Esophagus squamous epithelium (tissue), 5 donors: ENCODE data around the gene NR6A1. TPM values are rescaled to one million over a fixed set of nuclear protein-coding genes. Genes with fewer than 3 reads are reported as not detected.

Experiments
- DNase-seq: peaks from one replicate; lab custom pipeline; 2025; lab: John Stamatoyannopoulos, UW
- H3K27ac ChIP-seq, 4 donors: fragments of 200-600 bp; sonication (generic); one replicate each; pipeline ENCODE4 v1.5.1; 2016 to 2019; ENCODE audit warnings: mild to moderate bottlenecking in 1 of 4
- H3K27me3 ChIP-seq, 4 donors: fragments of 200-600 bp; sonication (generic); 1 replicate in 3 of 4; 2 replicates in 1 of 4; pipeline versions ENCODE4 v1.5.1 to v1.6.0; 2017 to 2021; ENCODE audit warnings: antibody characterized with exemption in 1 of 4
- H3K36me3 ChIP-seq, 3 donors: fragments of 200-600 bp; sonication (generic); one replicate each; pipeline ENCODE4 v1.5.1; 2016 to 2019
- H3K4me1 ChIP-seq, 3 donors: fragments of 200-600 bp; sonication (generic); one replicate each; pipeline ENCODE4 v1.5.1; 2017 to 2019
- H3K4me3 ChIP-seq, 4 donors: fragments of 200-600 bp; sonication (generic); 1 replicate in 3 of 4; 2 replicates in 1 of 4; pipeline ENCODE4 v1.5.1; 2016 to 2019; ENCODE audit warnings: mild to moderate bottlenecking in 2 of 4, moderate library complexity in 1 of 4
- H3K9me3 ChIP-seq, 3 donors: fragments of 200-600 bp; sonication (generic); one replicate each; pipeline ENCODE4 v1.5.1; 2016 to 2019
- CTCF ChIP-seq, 6 experiments: fragments of 450-650 bp in 4 of 6; fragments of 200-600 bp in 2 of 6; sonication (generic) in 2 of 6; IDR thresholded peaks; one replicate each; pipeline ENCODE4 v1.5.1; 2016 to 2019; ENCODE audit warnings: antibody characterized with exemption in 6 of 6, mild to moderate bottlenecking in 4 of 6, moderate library complexity in 4 of 6
- POLR2A ChIP-seq, 4 donors: fragments of 450-650 bp; IDR thresholded peaks; one replicate each; pipeline ENCODE4 v1.6.1; 2017; ENCODE audit warnings: antibody characterized with exemption in 4 of 4, mild to moderate bottlenecking in 4 of 4, moderate library complexity in 3 of 4
- WGBS, 2 donors: methylation state at CpG; one replicate each; pipeline ENCODE4 v1.1.5; 2018; 5-methylcytosine and 5-hydroxymethylcytosine counted together
- intact Hi-C: fragments of 100-400 bp; cut with DNase I; formaldehyde crosslinking; loops from one replicate; pipeline ENCODE4 v1.15.0; 2022
- total RNA-seq, 4 donors: library from RNA; depleted of rRNA; stranded (reverse); fragments of >200 nt; gene quantifications; one replicate each; pipeline ENCODE4 v1.1.0, GENCODE V29; 2016
- donor health status: DM: yes; HTN: yes; CAD: no.

Gene NR6A1
- total RNA-seq, 4 donors from 2014 or later, result 1.9 to 4.0 (median 2.7) TPM

GRCh38 chr9:124594673-124595072 lies 176.4 kb downstream of the NR6A1 start:
- DNase-seq, result no peak
- Histone ChIP-seq H3K27ac (no peak overlapping the region), H3K36me3 (no peaks in the 10 kb centered on the region), H3K27me3 (no peaks in the 10 kb centered on the region), H3K4me1 (peaks cover 3 to 43% (median 4%) of the 10 kb centered on the region in 3 donors), H3K9me3 (no peaks in the 10 kb centered on the region), H3K4me3 (no peak overlapping the region)
- 52 to 65% methylated on average over 3 of the region's 3 CpGs for WGBS, 2 donors
- intact Hi-C loops, result no loop called here
- no peak for TF ChIP-seq CTCF (IDR thresholded peaks at IDR 0.05)
- TF ChIP-seq POLR2A (IDR thresholded peaks at IDR 0.05), result no peak

- H3K27me3 ChIP-seq, result no peaks in the 10 kb centered on the region
- H3K36me3 ChIP-seq, result no peaks in the 10 kb centered on the region
- no peak overlapping the region for H3K4me3 ChIP-seq
- no peak for TF ChIP-seq POLR2A (IDR thresholded peaks at IDR 0.05)
- TF ChIP-seq CTCF (IDR thresholded peaks at IDR 0.05), result no peak
- H3K4me1 ChIP-seq, result peaks cover 3 to 43% (median 4%) of the 10 kb centered on the region in 3 donors
- intact Hi-C loops, result no loop called here
- H3K9me3 ChIP-seq, result no peaks in the 10 kb centered on the region
- no peak overlapping the region for H3K27ac ChIP-seq
- WGBS, 2 donors, result 64 to 68% methylated on average over 3 of the region's 3 CpGs
- DNase-seq, result no peak
Measured at GRCh38 chr9:124594225-124594624, 176.9 kb downstream of the NR6A1 start.

GRCh38 chr9:124593651-124594058 lies 177.5 kb downstream of the NR6A1 start:
- Histone ChIP-seq H3K9me3 (no peaks in the 10 kb centered on the region), H3K27ac (no peak overlapping the region), H3K4me3 (no peak overlapping the region), H3K36me3 (no peaks in the 10 kb centered on the region), H3K4me1 (peaks cover 3 to 43% (median 4%) of the 10 kb centered on the region in 3 donors), H3K27me3 (no peaks in the 10 kb centered on the region)
- intact Hi-C loops, result no loop called here
- 45 to 62% methylated on average over 4 of the region's 4 CpGs for WGBS, 2 donors
- DNase-seq, result no peak
- no peak for TF ChIP-seq CTCF (IDR thresholded peaks at IDR 0.05)
- no peak for TF ChIP-seq POLR2A (IDR thresholded peaks at IDR 0.05)

GRCh38 chr9:124593200-124593599 lies 177.9 kb downstream of the NR6A1 start:
- intact Hi-C loops, result no loop called here
- TF ChIP-seq CTCF (IDR thresholded peaks at IDR 0.05) (no peak), POLR2A (IDR thresholded peaks at IDR 0.05) (no peak)
- no peak overlapping the region for H3K27ac ChIP-seq
- H3K4me1 ChIP-seq, result peaks cover 3 to 43% (median 4%) of the 10 kb centered on the region in 3 donors
- no peaks in the 10 kb centered on the region for H3K9me3 ChIP-seq
- no peak overlapping the region for H3K4me3 ChIP-seq
- H3K27me3 ChIP-seq, result no peaks in the 10 kb centered on the region
- WGBS, 2 donors, result 73 to 83% methylated on average over 3 of the region's 3 CpGs
- no peaks in the 10 kb centered on the region for H3K36me3 ChIP-seq
- DNase-seq, result no peak

- H3K36me3 ChIP-seq, result no peaks in the 10 kb centered on the region
- WGBS, 2 donors, result 63 to 77% methylated on average over 6 of the region's 6 CpGs
- no peaks in the 10 kb centered on the region for H3K9me3 ChIP-seq
- no peak for TF ChIP-seq CTCF (IDR thresholded peaks at IDR 0.05)
- no peak for TF ChIP-seq POLR2A (IDR thresholded peaks at IDR 0.05)
- intact Hi-C loops, result no loop called here
- DNase-seq, result no peak
- no peak overlapping the region for H3K4me3 ChIP-seq
- H3K27ac ChIP-seq, result peak overlapping the region in 3 of 4 donors; percentile 44 to 74 (median 73)
- H3K27me3 ChIP-seq, result no peaks in the 10 kb centered on the region
- peaks cover 3 to 43% (median 4%) of the 10 kb centered on the region in 3 donors for H3K4me1 ChIP-seq
Measured at GRCh38 chr9:124590889-124591641, 180.0 kb downstream of the NR6A1 start.
